ENCODE results near the gene TOM1L2.
"Not testable (repeated sequence)": the region's sequence is repeated elsewhere in the genome, so short reads cannot be mapped to it uniquely, and the experiment has no call there.

The TOM1L2 gene

DNA sequence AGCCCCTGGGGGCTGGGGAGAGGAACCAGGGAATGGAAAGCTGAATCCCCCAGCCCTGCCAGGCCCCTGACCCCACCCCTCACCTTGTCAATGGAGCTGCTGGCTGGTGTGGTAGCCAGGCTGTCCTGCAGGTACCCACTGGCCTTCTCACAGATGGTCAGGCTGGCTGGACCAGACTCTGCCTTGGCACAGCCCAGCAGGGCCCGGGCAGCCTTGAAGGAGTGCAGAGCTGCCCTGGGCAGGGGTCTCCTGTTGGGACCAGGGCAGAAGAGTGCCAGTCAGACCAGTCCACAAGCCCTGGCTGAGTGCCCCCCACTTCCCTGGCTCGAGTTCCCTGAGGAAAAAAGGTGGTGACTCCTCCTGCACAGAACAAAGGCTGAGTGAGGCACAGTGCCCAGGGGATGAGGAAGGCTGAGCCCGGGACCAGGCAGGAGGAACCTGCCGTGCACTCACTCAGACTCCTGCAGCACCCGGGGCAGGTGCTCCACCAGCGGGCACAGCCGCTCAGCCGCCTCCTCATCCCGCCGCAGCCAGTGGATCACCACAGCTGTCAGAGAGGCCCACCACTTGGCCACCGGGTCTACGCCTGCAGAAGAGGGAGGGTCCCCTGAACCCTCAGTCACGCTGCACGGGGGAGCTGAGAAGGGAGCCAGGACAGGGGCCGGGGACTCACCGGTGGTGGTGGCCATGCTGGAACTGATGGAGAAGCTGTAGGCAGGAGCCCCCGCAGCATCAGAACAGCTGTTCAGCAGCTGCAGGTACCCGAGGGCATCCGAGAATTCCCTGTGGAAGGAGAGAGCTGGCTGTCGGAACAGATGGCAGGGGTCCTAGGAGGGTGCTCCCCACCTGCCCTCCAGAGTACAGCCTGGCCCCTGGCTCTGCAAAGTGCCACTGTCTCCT is 157.8 kb downstream of the TOM1L2 start:
- no peak for DNase-seq

DNA sequence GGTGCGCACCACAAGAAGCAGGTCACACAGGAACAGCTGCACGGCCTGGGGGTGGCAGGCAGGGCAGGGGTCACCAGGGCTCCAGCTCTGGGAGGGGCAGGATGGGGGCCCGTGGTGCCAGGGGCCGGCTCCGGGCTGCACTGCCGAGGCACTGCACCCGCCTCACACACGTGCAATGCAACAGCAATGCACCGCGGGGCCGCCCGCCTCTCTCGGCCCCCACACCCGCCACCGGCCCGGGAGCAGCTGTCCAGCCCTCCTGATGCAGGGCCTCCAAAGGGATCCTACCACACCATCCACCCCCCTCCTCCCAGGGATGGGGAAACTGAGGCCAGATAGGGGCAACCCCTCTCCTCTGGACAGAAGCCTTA is 158.5 kb downstream of the TOM1L2 start:
- DNase-seq = no peak

GRCh38 chr17:17813055-17813724 is 159.0 kb downstream of the TOM1L2 start:
- no peak for DNase-seq

GRCh38 chr17:17812211-17813054 is 159.8 kb downstream of the TOM1L2 start:
- DNase-seq = peak; percentile 64

DNA sequence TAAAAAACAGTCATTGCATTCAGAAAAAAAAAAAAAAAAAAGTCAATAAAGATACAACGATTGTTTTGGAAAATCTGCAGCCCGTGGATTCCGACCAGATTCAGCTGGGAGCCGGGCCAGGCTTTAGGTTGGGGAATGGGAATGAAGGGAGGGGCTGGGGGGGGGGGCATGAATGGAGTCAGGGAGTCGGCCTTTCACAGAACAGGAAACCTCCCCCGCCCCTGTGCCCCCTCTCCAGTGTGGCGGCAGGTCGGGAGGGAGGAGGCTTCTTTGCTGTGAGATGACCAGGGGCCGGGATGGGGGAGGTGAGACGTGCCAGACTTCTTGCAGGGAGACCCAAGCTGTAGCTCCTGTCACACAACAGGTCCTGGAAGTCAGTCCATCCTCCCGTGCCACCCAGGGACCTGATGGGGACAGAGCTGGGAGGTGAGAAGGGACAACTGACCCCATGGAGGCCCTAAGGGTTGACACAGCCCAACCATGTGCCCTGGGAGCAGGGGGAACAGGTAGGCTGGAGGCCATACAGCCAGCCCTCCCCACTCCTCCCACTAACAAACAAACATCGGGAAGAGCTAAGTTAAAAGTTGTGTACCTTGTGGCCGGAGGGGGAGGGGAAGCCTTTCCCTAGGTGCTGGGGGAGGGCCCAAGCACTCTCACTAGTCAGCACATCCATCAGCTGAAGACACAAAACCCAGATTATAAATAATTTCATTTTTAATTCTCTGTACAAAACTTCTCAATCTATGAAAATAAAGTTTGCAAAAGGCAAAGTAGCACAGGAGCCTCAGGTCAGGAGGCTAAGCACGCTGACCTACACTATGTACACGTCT is 160.6 kb downstream of the TOM1L2 start:
- no peak for DNase-seq

- no peak for DNase-seq
These were observed 161.3 kb downstream of the TOM1L2 start for GRCh38 chr17:17810895-17811248.

DNA sequence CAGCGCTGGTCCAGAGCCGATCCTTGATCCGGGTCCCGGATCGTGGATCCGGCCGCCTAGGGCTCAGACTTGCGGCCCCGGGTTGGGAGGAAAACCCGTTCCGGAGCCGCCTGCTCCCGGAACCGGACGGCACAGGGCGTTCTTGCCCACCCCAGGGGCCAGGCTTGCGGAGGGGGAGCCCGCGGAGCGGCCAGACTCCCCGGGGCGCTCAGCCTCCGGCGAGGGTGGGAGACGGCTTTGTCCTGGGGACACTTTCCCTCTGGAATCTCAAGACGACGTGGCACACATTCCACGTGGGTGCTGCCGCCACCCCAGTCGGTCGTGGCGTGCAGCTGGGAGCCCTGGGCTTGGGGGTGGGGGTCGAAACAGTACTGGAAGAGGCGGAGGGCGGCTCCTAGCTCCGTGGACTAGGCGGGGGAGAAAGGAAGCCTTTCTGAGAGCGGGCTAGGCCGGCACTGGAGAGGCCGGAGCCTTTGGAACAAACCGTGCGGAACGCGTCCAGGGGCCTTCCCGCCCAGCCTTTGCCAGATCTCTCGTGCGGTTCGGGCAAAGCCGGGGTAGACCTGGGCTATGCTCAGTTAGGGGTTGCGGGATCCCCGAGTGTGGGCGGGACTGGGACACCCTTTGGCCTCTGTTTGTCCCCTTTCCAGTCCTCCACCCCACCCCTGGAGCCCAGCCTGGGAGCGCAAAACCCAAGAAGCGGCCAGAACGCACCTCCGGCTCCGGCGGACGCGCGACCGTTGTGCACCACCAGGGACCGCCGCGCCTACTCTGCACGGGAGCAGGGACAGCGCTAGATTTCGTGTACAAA is 161.9 kb downstream of the TOM1L2 start:
- no peak for DNase-seq

DNA sequence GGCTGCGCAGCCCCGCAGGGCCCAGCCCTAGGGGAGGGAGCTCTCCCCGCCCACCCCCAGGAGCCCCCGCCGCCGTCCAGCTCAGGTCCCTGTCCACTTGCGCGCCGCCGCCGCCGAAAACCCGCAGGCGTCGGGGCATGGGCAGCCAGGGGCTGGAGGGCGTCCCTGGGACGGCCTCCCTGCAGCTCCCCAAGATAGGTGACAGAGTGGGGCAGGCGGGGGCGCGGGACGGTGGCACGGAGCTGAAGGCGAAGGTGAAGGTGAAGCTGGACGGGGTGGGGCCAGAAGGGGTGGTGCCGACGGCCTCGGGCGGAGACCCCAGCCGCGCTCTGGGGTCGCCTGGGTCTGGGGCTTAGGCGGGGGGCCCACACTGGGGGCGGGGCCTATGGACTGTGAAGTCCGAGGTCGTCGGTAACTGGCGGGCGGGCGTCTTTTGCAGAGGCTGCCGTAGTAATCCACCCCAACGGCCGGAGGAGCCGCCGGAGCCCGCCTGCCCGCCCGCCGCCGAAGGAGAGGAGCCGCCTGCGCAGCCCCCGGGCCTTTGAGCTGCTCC is 162.6 kb downstream of the TOM1L2 start:
- DNase-seq = no peak

- DNase-seq = no peak
These were observed 163.3 kb downstream of the TOM1L2 start for GRCh38 chr17:17808706-17809432.

- not testable (repeated sequence) for DNase-seq
These were observed 164.0 kb downstream of the TOM1L2 start for GRCh38 chr17:17808200-17808599.

- no peak for DNase-seq
These were observed 164.8 kb downstream of the TOM1L2 start for GRCh38 chr17:17807440-17807839.

- DNase-seq = no peak
These were observed 165.5 kb downstream of the TOM1L2 start for GRCh38 chr17:17806611-17807274.

- DNase-seq = no peak
These were observed 166.2 kb downstream of the TOM1L2 start for GRCh38 chr17:17806035-17806434.

DNA sequence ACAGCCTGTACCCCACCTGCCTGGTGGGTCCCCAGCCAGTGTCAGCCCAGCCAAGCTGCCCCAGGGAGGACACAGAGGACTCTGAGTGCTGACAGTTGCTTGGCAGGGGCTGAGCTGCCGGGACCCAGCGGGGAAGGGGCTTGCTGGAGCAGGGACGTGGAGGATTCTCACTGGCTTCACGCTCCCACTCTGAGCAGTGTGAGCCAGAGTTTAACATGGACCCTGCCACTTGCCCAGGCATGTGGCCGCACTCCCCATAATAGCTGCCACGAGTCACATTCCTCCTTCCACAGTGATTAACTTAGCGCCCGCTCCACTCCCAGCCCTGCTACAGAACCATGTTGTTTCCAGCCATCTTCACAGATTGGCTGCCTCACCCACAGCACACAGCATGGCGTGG is 166.6 kb downstream of the TOM1L2 start:
- DNase-seq = no peak

DNA sequence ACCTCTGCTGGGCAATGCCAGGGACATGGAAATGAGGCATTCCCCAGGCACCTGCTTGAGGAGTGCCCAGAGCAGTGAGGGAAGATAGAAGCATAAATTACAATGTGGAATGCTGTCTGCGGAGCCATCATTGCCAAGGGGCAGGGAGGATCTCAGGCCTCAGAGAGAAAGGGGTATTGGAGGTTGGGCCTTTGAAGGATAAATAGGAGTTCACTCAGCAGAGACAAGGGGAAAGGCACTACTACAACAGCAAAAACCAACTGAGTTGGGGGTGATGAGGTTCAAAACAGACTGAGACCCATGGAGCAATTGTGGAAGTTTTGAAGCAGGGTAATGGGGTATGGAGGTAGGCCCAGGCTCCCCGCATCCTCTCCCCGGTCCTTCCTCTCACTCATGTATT is 168.2 kb downstream of the TOM1L2 start:
- no peak for DNase-seq

DNA sequence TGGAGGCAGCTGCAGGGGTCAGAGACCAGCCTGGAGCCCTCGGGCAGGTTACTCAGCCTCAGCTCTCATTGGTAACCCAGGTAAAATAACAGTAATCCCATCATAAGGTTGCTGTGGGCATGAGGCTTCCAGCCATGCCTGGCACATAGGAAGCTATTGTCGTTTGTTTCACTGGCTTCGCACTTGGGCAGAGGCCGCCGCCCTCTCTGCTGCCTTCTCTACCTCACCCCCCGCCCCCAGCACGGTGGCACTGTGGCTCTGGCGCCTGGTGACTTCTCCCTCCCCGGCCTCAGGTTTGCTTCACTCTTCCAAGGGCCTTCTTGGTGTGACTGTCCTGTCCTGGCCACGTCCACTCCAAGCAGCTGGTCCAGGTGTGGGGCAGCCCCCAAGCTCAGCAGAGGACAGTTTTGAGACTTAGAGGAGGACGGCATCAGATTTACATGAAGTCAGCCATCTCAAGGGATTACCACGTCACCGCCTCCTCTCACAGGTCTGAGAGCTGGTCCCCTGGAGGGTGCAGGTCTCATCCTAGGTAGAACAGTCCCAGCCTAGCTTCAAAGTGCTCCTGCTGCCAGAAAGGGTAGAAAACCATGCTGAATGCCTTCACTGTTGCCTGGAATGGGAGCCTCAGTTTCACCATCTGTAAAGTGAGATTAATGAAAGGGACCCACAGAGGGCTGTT is 170.3 kb downstream of the TOM1L2 start:
- DNase-seq = no peak

DNA sequence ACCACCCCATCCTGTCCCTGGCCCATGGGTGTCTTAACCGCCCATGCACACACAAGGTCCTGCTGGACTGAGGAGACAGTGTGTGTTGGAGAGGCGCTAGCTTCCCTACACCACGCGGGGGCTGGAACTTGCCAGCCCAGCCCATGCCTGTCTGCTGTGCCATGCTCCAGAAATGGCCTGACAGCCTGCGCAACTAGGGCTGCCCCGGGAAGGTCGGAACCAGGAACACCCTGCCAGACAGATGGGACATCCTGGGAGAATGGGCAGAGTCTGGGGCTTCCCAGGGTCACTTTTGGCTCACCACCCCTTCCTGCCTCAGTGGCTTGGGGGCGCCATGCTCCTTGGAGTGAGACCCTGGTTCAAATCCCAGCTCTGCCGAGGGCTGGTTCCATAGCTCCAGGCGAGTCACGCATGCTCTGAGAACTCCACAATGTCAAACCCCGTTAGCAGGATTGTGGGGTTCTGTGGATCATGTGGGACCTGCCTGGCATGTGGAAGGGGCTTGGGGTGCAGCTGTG is 171.6 kb downstream of the TOM1L2 start:
- no peak for DNase-seq

DNA sequence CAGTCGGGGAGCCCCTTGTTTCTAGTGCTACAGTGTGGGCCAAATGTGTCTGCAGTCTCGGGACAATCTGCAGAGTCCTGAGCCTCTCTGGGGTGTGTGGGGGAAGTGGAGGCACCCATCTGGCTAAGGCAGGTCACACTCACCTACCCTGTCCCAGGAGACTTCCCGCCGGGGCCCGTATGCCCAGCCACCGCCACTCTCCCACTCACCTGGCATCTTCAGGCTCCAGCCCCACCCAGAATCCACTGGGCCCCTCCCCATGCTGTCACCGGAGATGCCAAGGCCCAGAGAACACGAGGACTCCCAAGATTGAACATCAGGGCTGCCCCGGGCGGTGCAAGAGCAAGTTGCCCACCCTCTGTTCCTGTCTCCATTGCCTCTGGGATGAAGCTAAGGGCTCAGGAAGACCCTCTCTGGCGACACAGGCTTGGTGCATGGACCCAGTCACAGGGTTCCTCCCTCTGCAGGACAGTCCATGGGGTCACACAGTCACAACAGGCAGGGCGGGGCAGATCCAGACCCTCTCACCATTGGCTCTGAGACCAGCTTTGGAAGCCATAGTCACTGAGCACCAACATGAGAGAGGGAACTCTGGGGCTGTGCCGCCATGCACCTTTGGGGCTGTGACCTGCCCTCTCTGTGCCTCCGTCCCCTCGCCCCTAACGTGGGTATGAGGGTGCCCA is 173.5 kb downstream of the TOM1L2 start:
- DNase-seq = no peak

All from stimulated activated CD4-positive, alpha-beta T cell treated with anti-CD3 and anti-CD28 coated beads, Interleukin-12 subunit alpha, Interleukin-12 subunit beta, amount 100 ng/mL, for 4 hours (primary cell).